Measurements from ENCODE around the gene ENO3. TPM values are rescaled to one million over a fixed set of nuclear protein-coding genes. Genes with fewer than 3 reads are reported as not detected.

ENO3 gene
- total and polyA plus RNA-seq, 2 experiments from 2014 or later = 18.7 to 30.2 TPM

GRCh38 chr17:4938688-4939545, 12.0 kb upstream of the ENO3 start:
- peak overlapping the region; percentile 94 for H3K4me2 ChIP-seq
- peak overlapping the region; percentile 63 for H3K4me3 ChIP-seq
- no peaks in the 10 kb centered on the region for H3K27me3 ChIP-seq
- DNase-seq (ENCODE audit: low spot score) = no peak
- peaks cover 44% of the 10 kb centered on the region for H3K79me2 ChIP-seq
- TF ChIP-seq EZH2phosphoT487 (IDR thresholded peaks at IDR 0.05; ENCODE audit: low read depth, severe bottlenecking, unreplicated experiment) = no peak
- TF ChIP-seq EZH2 (IDR thresholded peaks at IDR 0.05; ENCODE audit: borderline replicate concordance) = no peak
- no peak for TF ChIP-seq CTCF (IDR thresholded peaks at IDR 0.05; ENCODE audit: poor library complexity)
- H4K20me1 ChIP-seq (ENCODE audit: insufficient read depth, poor library complexity, severe bottlenecking) = no peaks in the 10 kb centered on the region
- peak overlapping the region; percentile 26 for H2AFZ ChIP-seq
- H3K9me3 ChIP-seq (ENCODE audit: low read depth) = no peaks in the 10 kb centered on the region
- H3K4me1 ChIP-seq (ENCODE audit: insufficient read depth) = peaks cover 23% of the 10 kb centered on the region
- 69% methylated on average over 19 of the region's 19 CpGs for WGBS (ENCODE audit: low lambda C conversion rate, missing lambda C conversion rate)
- peak overlapping the region; percentile 95 for H3K27ac ChIP-seq
- H3K36me3 ChIP-seq (replicated peaks; ENCODE audit: insufficient read depth, low read depth) = no peaks in the 10 kb centered on the region
- no peaks in the 10 kb centered on the region for H3K9me2 ChIP-seq (replicated peaks; ENCODE audit: insufficient read depth)

- WGBS (ENCODE audit: low lambda C conversion rate, missing lambda C conversion rate) = 0% methylated on average over 15 of the region's 16 CpGs
- Histone ChIP-seq H3K79me2 (peaks cover 50% of the 10 kb centered on the region), H2AFZ (peak overlapping the region; percentile 26), H3K9me3 (ENCODE audit: low read depth) (no peaks in the 10 kb centered on the region), H3K36me3 (replicated peaks; ENCODE audit: insufficient read depth, low read depth) (no peaks in the 10 kb centered on the region), H3K4me2 (peak overlapping the region; percentile 94), H3K27ac (peak overlapping the region; percentile 95), H3K9me2 (replicated peaks; ENCODE audit: insufficient read depth) (no peaks in the 10 kb centered on the region), H3K27me3 (no peaks in the 10 kb centered on the region), H3K4me1 (ENCODE audit: insufficient read depth) (peaks cover 23% of the 10 kb centered on the region), H3K4me3 (peak overlapping the region; percentile 63), H4K20me1 (ENCODE audit: insufficient read depth, poor library complexity, severe bottlenecking) (no peaks in the 10 kb centered on the region)
- TF ChIP-seq EZH2phosphoT487 (IDR thresholded peaks at IDR 0.05; ENCODE audit: low read depth, severe bottlenecking, unreplicated experiment) (no peak), CTCF (IDR thresholded peaks at IDR 0.05; ENCODE audit: poor library complexity) (no peak), EZH2 (IDR thresholded peaks at IDR 0.05; ENCODE audit: borderline replicate concordance) (no peak)
- DNase-seq (ENCODE audit: low spot score) = no peak
Observed at GRCh38 chr17:4939546-4939795, 11.4 kb upstream of the ENO3 start.

GRCh38 chr17:4939796-4940554, 10.9 kb upstream of the ENO3 start, which contains the start of the genes RNF167 and SLC25A11:
RNF167 (plus strand) TSS chr17:4940268; CDS start chr17:4940910, 642 bp downstream.
SLC25A11 (minus strand) TSS chr17:4940046; CDS start chr17:4939910, 136 bp downstream.
- Histone ChIP-seq H3K79me2 (peaks cover 55% of the 10 kb centered on the region), H3K36me3 (replicated peaks; ENCODE audit: insufficient read depth, low read depth) (no peaks in the 10 kb centered on the region), H3K4me3 (peak within 1 kb of the TSS; percentile 72), H3K27me3 (no peaks in the 10 kb centered on the region), H3K27ac (peak within 1 kb of the TSS; percentile 95), H3K9me2 (replicated peaks; ENCODE audit: insufficient read depth) (no peaks in the 10 kb centered on the region), H3K9me3 (ENCODE audit: low read depth) (no peaks in the 10 kb centered on the region), H3K4me2 (peak within 1 kb of the TSS; percentile 94), H4K20me1 (ENCODE audit: insufficient read depth, poor library complexity, severe bottlenecking) (peaks cover 5% of the 10 kb centered on the region), H3K4me1 (ENCODE audit: insufficient read depth) (peaks cover 24% of the 10 kb centered on the region), H2AFZ (peak within 1 kb of the TSS; percentile 37)
- DNase-seq (ENCODE audit: low spot score) = peak; percentile 99
- WGBS (ENCODE audit: low lambda C conversion rate, missing lambda C conversion rate) = under 1% methylated on average over 65 of the region's 72 CpGs
- TF ChIP-seq EZH2 (IDR thresholded peaks at IDR 0.05; ENCODE audit: borderline replicate concordance) = no peak
- TF ChIP-seq EZH2phosphoT487 (IDR thresholded peaks at IDR 0.05; ENCODE audit: low read depth, severe bottlenecking, unreplicated experiment) = no peak
- no peak for TF ChIP-seq CTCF (IDR thresholded peaks at IDR 0.05; ENCODE audit: poor library complexity)
